Smooth muscle cell (in vitro differentiated cells): ENCODE results near the gene LYRM7. TPM values are rescaled to one million over a fixed set of nuclear protein-coding genes. Genes with fewer than 3 reads are reported as not detected.

Experiments used
- DNase-seq: peaks from one replicate; lab custom pipeline; 2025; ENCODE audit not compliant: unreplicated experiment; lab: John Stamatoyannopoulos, UW
- H2AFZ ChIP-seq: fragments of 200-600 bp; sonication (generic); 2 replicates; pipeline ENCODE4 v1.6.0; 2016; ENCODE audit warnings: antibody characterized with exemption, low read depth, mild to moderate bottlenecking
- H3F3A ChIP-seq: fragments of 200-600 bp; sonication (generic); 2 replicates; pipeline ENCODE4 v1.6.0; 2017; ENCODE audit warnings: antibody characterized with exemption, low read depth
- H3K27ac ChIP-seq: fragments of 200-600 bp; sonication (generic); 2 replicates; pipeline ENCODE4 v1.5.1; 2016; ENCODE audit warnings: low read depth, mild to moderate bottlenecking
- H3K27me3 ChIP-seq: fragments of 200-600 bp; sonication (generic); 2 replicates; pipeline ENCODE4 v1.6.1; 2016; ENCODE audit warnings: low read depth, mild to moderate bottlenecking
- H3K36me3 ChIP-seq: fragments of 200-600 bp; sonication (generic); 2 replicates; pipeline ENCODE4 v1.5.1; 2016; ENCODE audit warnings: low read depth
- H3K4me1 ChIP-seq: fragments of 200-600 bp; sonication (generic); 2 replicates; pipeline ENCODE4 v1.5.1; 2016; ENCODE audit warnings: low read depth
- H3K4me2 ChIP-seq: fragments of 200-600 bp; sonication (generic); 2 replicates; pipeline ENCODE4 v1.6.0; 2016; ENCODE audit warnings: mild to moderate bottlenecking
- H3K4me3 ChIP-seq: fragments of 200-600 bp; sonication (generic); 2 replicates; pipeline ENCODE4 v1.5.1; 2016; ENCODE audit warnings: mild to moderate bottlenecking
- H3K79me2 ChIP-seq: fragments of 200-600 bp; sonication (generic); 2 replicates; pipeline ENCODE4 v1.6.0; 2016; ENCODE audit warnings: low read depth, mild to moderate bottlenecking
- H3K9ac ChIP-seq: fragments of 200-600 bp; sonication (generic); 2 replicates; pipeline ENCODE4 v1.6.0; 2016; ENCODE audit warnings: low read depth
- H3K9me3 ChIP-seq: fragments of 200-600 bp; sonication (generic); replicated peaks from 2 replicates; pipeline ENCODE4 v1.5.1; 2016; ENCODE audit warnings: low read depth
- H4K20me1 ChIP-seq: fragments of 200-600 bp; sonication (generic); 2 replicates; pipeline ENCODE4 v1.6.0; 2016; ENCODE audit warnings: low read depth
- CTCF ChIP-seq: fragments of 200-600 bp; sonication (generic); IDR thresholded peaks from 2 replicates; pipeline ENCODE4 v1.5.1; 2017; ENCODE audit warnings: borderline replicate concordance, mild to moderate bottlenecking, antibody characterized with exemption; ENCODE audit not compliant: insufficient read depth, poor library complexity, severe bottlenecking
- WGBS: methylation state at CpG from one replicate; pipeline ENCODE4 v1.1.7; 2016; ENCODE audit warnings: low lambda C conversion rate; 5-methylcytosine and 5-hydroxymethylcytosine counted together
- polyA plus RNA-seq: library from polyadenylated mRNA; unstranded; fragments of >200 nt; fragmentation: Nextera tagmentation; extraction: Ambion mirVana; gene quantifications from 2 replicates; pipeline ENCODE4 v1.2.1, GENCODE V29; 2016
- total RNA-seq: library from RNA; depleted of rRNA; stranded (reverse); fragments of >200 nt; gene quantifications from 2 replicates; pipeline ENCODE4 v1.2.3, GENCODE V29; 2014

LYRM7 gene
- total and polyA plus RNA-seq, 2 experiments from 2014 or later, result 6.7 to 11.5 TPM

- H3F3A ChIP-seq, result no peaks in the 10 kb centered on the region
- H2AFZ ChIP-seq, result no peak overlapping the region
- H3K36me3 ChIP-seq, result no peaks in the 10 kb centered on the region
- H4K20me1 ChIP-seq, result no peaks in the 10 kb centered on the region
- H3K9me3 ChIP-seq, result no peaks in the 10 kb centered on the region
- H3K79me2 ChIP-seq, result no peaks in the 10 kb centered on the region
- no peak overlapping the region for H3K4me2 ChIP-seq
- TF ChIP-seq CTCF, result no peak
- H3K9ac ChIP-seq, result no peak overlapping the region
- no peaks in the 10 kb centered on the region for H3K4me1 ChIP-seq
- DNase-seq, result no peak
- H3K4me3 ChIP-seq, result no peak overlapping the region
- H3K27ac ChIP-seq, result no peak overlapping the region
- 92% methylated on average over 7 of the region's 7 CpGs for WGBS
- no peaks in the 10 kb centered on the region for H3K27me3 ChIP-seq
Observed at GRCh38 chr5:131150408-131150807, 20.3 kb upstream of the LYRM7 start.

GRCh38 chr5:131151216-131151615, 19.5 kb upstream of the LYRM7 start:
- Histone ChIP-seq H3K4me3 (no peak overlapping the region), H3K4me2 (no peak overlapping the region), H3K27me3 (no peaks in the 10 kb centered on the region), H3K4me1 (no peaks in the 10 kb centered on the region), H3K36me3 (no peaks in the 10 kb centered on the region), H4K20me1 (no peaks in the 10 kb centered on the region), H3K79me2 (no peaks in the 10 kb centered on the region), H3F3A (no peaks in the 10 kb centered on the region), H2AFZ (no peak overlapping the region), H3K9ac (no peak overlapping the region), H3K27ac (no peak overlapping the region), H3K9me3 (no peaks in the 10 kb centered on the region)
- 90% methylated on average over 4 of the region's 4 CpGs for WGBS
- TF ChIP-seq CTCF, result no peak
- no peak for DNase-seq

- no peak overlapping the region for H2AFZ ChIP-seq
- TF ChIP-seq CTCF, result no peak
- H3K9me3 ChIP-seq, result no peaks in the 10 kb centered on the region
- no peak overlapping the region for H3K4me3 ChIP-seq
- no peak for DNase-seq
- no peak overlapping the region for H3K4me2 ChIP-seq
- peaks cover 5% of the 10 kb centered on the region for H3K79me2 ChIP-seq
- H3K9ac ChIP-seq, result no peak overlapping the region
- no peak overlapping the region for H3K27ac ChIP-seq
- no peaks in the 10 kb centered on the region for H3K4me1 ChIP-seq
- H4K20me1 ChIP-seq, result no peaks in the 10 kb centered on the region
- no peaks in the 10 kb centered on the region for H3K27me3 ChIP-seq
- H3K36me3 ChIP-seq, result peaks cover 15% of the 10 kb centered on the region
- H3F3A ChIP-seq, result no peaks in the 10 kb centered on the region
- WGBS, result 98% methylated on average over 2 of the region's 2 CpGs
Observed at GRCh38 chr5:131156385-131156784, 14.4 kb upstream of the LYRM7 start.

- no peak for TF ChIP-seq CTCF
- no peak overlapping the region for H3K4me2 ChIP-seq
- no peak for DNase-seq
- no peak overlapping the region for H3K27ac ChIP-seq
- no peak overlapping the region for H2AFZ ChIP-seq
- peaks cover 19% of the 10 kb centered on the region for H3K36me3 ChIP-seq
- H3K4me1 ChIP-seq, result no peaks in the 10 kb centered on the region
- no peak overlapping the region for H3K4me3 ChIP-seq
- WGBS, result 99% methylated on average over 5 of the region's 5 CpGs
- H3K9ac ChIP-seq, result no peak overlapping the region
- no peaks in the 10 kb centered on the region for H3K9me3 ChIP-seq
- no peaks in the 10 kb centered on the region for H3F3A ChIP-seq
- H3K27me3 ChIP-seq, result no peaks in the 10 kb centered on the region
- peaks cover 10% of the 10 kb centered on the region for H3K79me2 ChIP-seq
- no peaks in the 10 kb centered on the region for H4K20me1 ChIP-seq
Observed at GRCh38 chr5:131156957-131157356, 13.8 kb upstream of the LYRM7 start.
